A549 treated with dexamethasone at 1 μM for 4 hours (cell line): ENCODE measurements around the gene HEATR1. TPM values are rescaled to one million over a fixed set of nuclear protein-coding genes. Genes with fewer than 3 reads are reported as not detected.

Source experiments
- total RNA-seq: library from RNA; stranded (reverse); fragments of 200-300 nt; extraction: Qiagen RNA extraction; gene quantifications from 5 replicates; pipeline ENCODE4 v1.2.3, GENCODE V29; 2022

The HEATR1 gene
- total RNA-seq, result 20.0 to 32.2 TPM (median 28.5 TPM) in 5 replicates

GRCh38 chr1:236603991-236604904 is at the start of gene HEATR1:
HEATR1 (minus strand) TSS chr1:236604516; CDS start chr1:236604095, 421 bp downstream.

GRCh38 chr1:236523704-236524141 is 80.6 kb downstream of the HEATR1 start, which contains the start of gene LGALS8:
LGALS8 (plus strand) TSS chr1:236523982; CDS start chr1:236526071, 2,089 bp downstream.

Other genes starting within 250 kb of the HEATR1 start
- 3.1 to 4.0 TPM (median 3.7 TPM) in 5 replicates for gene EDARADD, start 210.2 kb downstream of the HEATR1 start, total RNA-seq
- gene LGALS8, start 80.5 kb downstream of the HEATR1 start, total RNA-seq, result 28.6 to 36.8 TPM (median 34.1 TPM) in 5 replicates
- 0.06 TPM in 1 of 5 replicates, not detected in the others for gene ACTN2, start 82.0 kb upstream of the HEATR1 start, total RNA-seq
- 5.3 to 9.3 TPM (median 7.8 TPM) in 5 replicates for gene MTR, start 190.8 kb upstream of the HEATR1 start, total RNA-seq